ENCODE data around the gene PRKAG1.

- TF ChIP-seq CTCF (IDR thresholded peaks at IDR 0.05) = no peak
- no peak for TF ChIP-seq EZH2 (IDR thresholded peaks at IDR 0.05; ENCODE audit: borderline replicate concordance, insufficient read depth, low read depth, low read length, poor library complexity, severe bottlenecking)
Observed at GRCh38 chr12:49022558-49023178, 4.1 kb upstream of the PRKAG1 start.

All from B cell (primary cell).